MM.1S (cell line): ENCODE results near the gene VENTX.

Experiments
- DNase-seq: peaks from one replicate; pipeline ENCODE4 v3.0.0-alpha.2; 2015
- H2AFZ ChIP-seq: fragments of 300-600 bp; sonication (generic); 2 replicates; pipeline ENCODE4 v1.6.0; 2016; ENCODE audit warnings: antibody characterized with exemption, low read length
- H3F3A ChIP-seq: fragments of 300-600 bp; sonication (generic); 2 replicates; pipeline ENCODE4 v1.6.1; 2016; ENCODE audit warnings: mild to moderate bottlenecking, antibody characterized with exemption, low read length, moderate library complexity, mixed read lengths; ENCODE audit not compliant: insufficient read depth
- H3K27ac ChIP-seq: fragments of 300-600 bp; sonication (generic); 2 replicates; pipeline ENCODE4 v1.5.1; 2016; ENCODE audit warnings: mild to moderate bottlenecking, low read length
- H3K27me3 ChIP-seq: fragments of 300-600 bp; sonication (generic); replicated peaks from 2 replicates; pipeline ENCODE4 v1.6.0; 2016; ENCODE audit warnings: low read length; ENCODE audit not compliant: insufficient read depth
- H3K36me3 ChIP-seq: fragments of 300-600 bp; sonication (generic); replicated peaks from 2 replicates; pipeline ENCODE4 v1.6.1; 2016; ENCODE audit warnings: mild to moderate bottlenecking, low read length, mixed read lengths; ENCODE audit not compliant: insufficient read depth
- H3K4me1 ChIP-seq: fragments of 300-600 bp; sonication (generic); 2 replicates; pipeline ENCODE4 v1.6.1; 2016; ENCODE audit warnings: low read length, mixed read lengths
- H3K4me2 ChIP-seq: fragments of 300-600 bp; sonication (generic); 2 replicates; pipeline ENCODE4 v1.6.0; 2016; ENCODE audit warnings: low read depth, low read length
- H3K4me3 ChIP-seq: fragments of 300-600 bp; sonication (generic); 2 replicates; pipeline ENCODE4 v1.5.1; 2016; ENCODE audit warnings: low read length, mixed read lengths
- H3K79me2 ChIP-seq: fragments of 300-600 bp; sonication (generic); 2 replicates; pipeline ENCODE4 v1.6.1; 2016; ENCODE audit warnings: mixed run types, low read length, mixed read lengths
- H3K9ac ChIP-seq: fragments of 300-600 bp; sonication (generic); 2 replicates; pipeline ENCODE4 v1.6.1; 2016; ENCODE audit warnings: low read length, mixed read lengths
- H3K9me2 ChIP-seq: fragments of 300-600 bp; sonication (generic); replicated peaks from 2 replicates; pipeline ENCODE4 v1.6.1; 2016; ENCODE audit warnings: mild to moderate bottlenecking, low read length, mixed read lengths; ENCODE audit not compliant: insufficient read depth
- H3K9me3 ChIP-seq: fragments of 300-600 bp; sonication (generic); replicated peaks from 2 replicates; pipeline ENCODE4 v1.6.1; 2016; ENCODE audit warnings: mild to moderate bottlenecking, low read length, mixed read lengths; ENCODE audit not compliant: insufficient read depth
- H4K20me1 ChIP-seq: fragments of 300-600 bp; sonication (generic); 2 replicates; pipeline ENCODE4 v1.6.1; 2016; ENCODE audit warnings: mild to moderate bottlenecking, low read length, moderate library complexity, mixed read lengths; ENCODE audit not compliant: insufficient read depth
- CTCF ChIP-seq: fragments of 300-600 bp; sonication (generic); IDR thresholded peaks from 2 replicates; pipeline ENCODE4 v1.5.1; 2016; ENCODE audit warnings: antibody characterized with exemption, low read length, mixed read lengths
- EZH2 ChIP-seq: fragments of 300-600 bp; sonication (generic); optimal IDR thresholded peaks from 2 replicates; pipeline ENCODE3; 2017; ENCODE audit warnings: low read depth, mild to moderate bottlenecking, antibody characterized with exemption, low read length, mixed read lengths
- EZH2phosphoT487 ChIP-seq: fragments of 300-600 bp; sonication (generic); IDR thresholded peaks from 2 replicates; pipeline ENCODE4 v1.6.1; 2018; ENCODE audit warnings: antibody characterized with exemption, low read length

Gene VENTX

GRCh38 chr10:133198621-133199487 lies 38.8 kb upstream of the VENTX start:
- Histone ChIP-seq H3K27ac (no peak overlapping the region), H3F3A (no peaks in the 10 kb centered on the region), H3K36me3 (no peaks in the 10 kb centered on the region), H4K20me1 (no peaks in the 10 kb centered on the region), H3K9me3 (no peaks in the 10 kb centered on the region), H3K27me3 (peaks cover 71% of the 10 kb centered on the region), H3K4me2 (no peak overlapping the region), H3K79me2 (no peaks in the 10 kb centered on the region), H2AFZ (no peak overlapping the region), H3K9ac (no peak overlapping the region), H3K4me3 (no peak overlapping the region), H3K9me2 (no peaks in the 10 kb centered on the region), H3K4me1 (no peaks in the 10 kb centered on the region)
- no peak for DNase-seq
- TF ChIP-seq EZH2 (no peak), CTCF (no peak), EZH2phosphoT487 (no peak)

- H3K4me1 ChIP-seq, result no peaks in the 10 kb centered on the region
- H3F3A ChIP-seq, result no peaks in the 10 kb centered on the region
- no peaks in the 10 kb centered on the region for H3K9me3 ChIP-seq
- H4K20me1 ChIP-seq, result no peaks in the 10 kb centered on the region
- H3K27me3 ChIP-seq, result peaks cover 71% of the 10 kb centered on the region
- no peak overlapping the region for H3K4me2 ChIP-seq
- no peaks in the 10 kb centered on the region for H3K36me3 ChIP-seq
- no peak overlapping the region for H3K4me3 ChIP-seq
- no peaks in the 10 kb centered on the region for H3K79me2 ChIP-seq
- no peak overlapping the region for H3K9ac ChIP-seq
- TF ChIP-seq EZH2phosphoT487 (no peak), EZH2 (no peak), CTCF (no peak)
- no peak overlapping the region for H3K27ac ChIP-seq
- no peak overlapping the region for H2AFZ ChIP-seq
- no peaks in the 10 kb centered on the region for H3K9me2 ChIP-seq
- DNase-seq, result no peak
These were observed 38.2 kb upstream of the VENTX start for GRCh38 chr10:133199488-133199885.

GRCh38 chr10:133199992-133200611 lies 37.6 kb upstream of the VENTX start:
- no peak for DNase-seq
- H4K20me1 ChIP-seq, result no peaks in the 10 kb centered on the region
- no peaks in the 10 kb centered on the region for H3K9me3 ChIP-seq
- no peak overlapping the region for H3K9ac ChIP-seq
- no peak overlapping the region for H2AFZ ChIP-seq
- no peaks in the 10 kb centered on the region for H3K79me2 ChIP-seq
- no peaks in the 10 kb centered on the region for H3K9me2 ChIP-seq
- no peak overlapping the region for H3K27ac ChIP-seq
- no peaks in the 10 kb centered on the region for H3F3A ChIP-seq
- no peak overlapping the region for H3K4me3 ChIP-seq
- H3K4me1 ChIP-seq, result no peaks in the 10 kb centered on the region
- H3K36me3 ChIP-seq, result no peaks in the 10 kb centered on the region
- H3K4me2 ChIP-seq, result no peak overlapping the region
- H3K27me3 ChIP-seq, result peaks cover 69% of the 10 kb centered on the region
- no peak for TF ChIP-seq EZH2phosphoT487
- no peak for TF ChIP-seq EZH2
- no peak for TF ChIP-seq CTCF
